MG63 (cell line): ENCODE measurements around the gene CFAP92. TPM values are rescaled to one million over a fixed set of nuclear protein-coding genes. Genes with fewer than 3 reads are reported as not detected.
"Not testable (repeated sequence)": the region's sequence is repeated elsewhere in the genome, so short reads cannot be mapped to it uniquely, and the experiment has no call there.

Source experiments
- DNase-seq: peaks from one replicate; pipeline ENCODE4 v3.0.0-alpha.2; 2020
- H3K27me3 ChIP-seq: fragments of 250-450 bp; sonication (Bioruptor Pico); 2 replicates; pipeline ENCODE4 v1.5.1; 2020; ENCODE audit warnings: mild to moderate bottlenecking, moderate library complexity
- H3K36me3 ChIP-seq: fragments of 250-450 bp; sonication (Bioruptor Pico); 2 replicates; pipeline ENCODE4 v1.5.1; 2020; ENCODE audit warnings: mild to moderate bottlenecking, moderate library complexity
- H3K4me3 ChIP-seq: fragments of 250-450 bp; sonication (Bioruptor Pico); 2 replicates; pipeline ENCODE4 v1.5.1; 2020; ENCODE audit warnings: mild to moderate bottlenecking, moderate library complexity
- H3K9me3 ChIP-seq: fragments of 250-450 bp; sonication (Bioruptor Pico); 2 replicates; pipeline ENCODE4 v1.5.1; 2020; ENCODE audit warnings: mild to moderate bottlenecking, moderate library complexity
- total RNA-seq: library from RNA; depleted of rRNA; stranded (reverse); fragments of >200 nt; shearing (Covaris generic); gene quantifications from 2 replicates; pipeline ENCODE4 v1.2.3, GENCODE V29; 2014; ENCODE audit warnings: low replicate concordance

Gene CFAP92
- total RNA-seq, 1 experiment from 2014 or later, result not detected

DNA sequence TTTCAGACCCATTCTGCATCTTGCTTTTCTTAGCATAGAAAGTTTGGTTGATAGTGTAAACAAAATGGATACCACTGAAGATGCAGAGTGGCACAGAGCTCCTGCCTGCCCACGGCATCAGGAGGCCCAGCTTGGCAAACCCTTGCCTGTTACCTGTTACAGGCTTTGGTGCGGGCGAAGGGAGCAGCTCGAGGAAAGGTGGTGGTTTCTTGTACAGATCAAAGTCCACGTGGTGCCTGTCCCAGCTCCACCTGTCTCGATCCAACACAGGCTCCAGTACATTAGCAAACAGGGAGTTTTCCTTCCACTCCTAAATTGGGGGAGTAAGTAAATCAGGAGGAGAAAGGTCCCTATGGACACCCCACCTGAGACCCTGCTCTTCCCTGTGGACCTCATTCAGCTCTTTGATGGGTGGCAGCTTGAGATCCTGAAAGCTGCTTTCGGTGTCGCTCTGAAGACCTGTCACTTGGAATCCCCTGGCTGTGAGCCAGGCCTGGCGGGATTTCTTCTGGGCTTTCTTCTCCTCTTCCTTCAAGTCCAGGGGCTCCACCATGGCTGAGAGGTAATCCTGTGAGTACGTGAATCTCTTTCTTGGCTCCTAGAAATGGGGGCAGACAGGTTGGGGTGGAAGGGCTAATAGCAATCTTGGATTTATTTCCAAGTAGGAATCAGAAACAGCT lies 78.8 kb downstream of the CFAP92 start:
- DNase-seq, result no peak
- peaks cover 92% of the 10 kb centered on the region for H3K36me3 ChIP-seq

DNA sequence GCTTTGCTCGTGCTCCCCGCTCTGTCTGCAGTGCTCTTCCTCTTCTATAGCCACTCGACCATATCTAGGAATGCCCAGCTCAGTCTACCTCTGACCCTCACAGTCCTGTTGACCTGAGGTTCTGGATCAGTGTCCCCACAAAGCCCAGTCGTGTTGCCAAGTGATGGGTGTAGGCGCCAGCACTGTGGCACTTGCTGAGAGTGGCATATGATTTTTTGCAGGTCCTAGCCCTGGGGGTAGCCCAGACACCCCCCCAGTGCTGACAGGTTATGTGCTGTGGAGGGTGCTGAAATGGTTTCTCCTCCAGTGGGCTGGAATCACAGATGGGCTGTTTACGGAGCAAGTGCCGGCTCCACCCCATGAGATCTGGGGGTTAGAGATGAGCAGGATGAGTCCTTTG lies 82.0 kb downstream of the CFAP92 start:
- no peak for DNase-seq
- Histone ChIP-seq H3K36me3 (peaks cover 91% of the 10 kb centered on the region), H3K9me3 (no peaks in the 10 kb centered on the region), H3K4me3 (no peak overlapping the region), H3K27me3 (no peaks in the 10 kb centered on the region)

More for the DNA sequence above, 78.8 kb downstream of the CFAP92 start:
- Histone ChIP-seq H3K27me3 (no peaks in the 10 kb centered on the region), H3K9me3 (peaks cover 4% of the 10 kb centered on the region), H3K4me3 (no peak overlapping the region)

DNA sequence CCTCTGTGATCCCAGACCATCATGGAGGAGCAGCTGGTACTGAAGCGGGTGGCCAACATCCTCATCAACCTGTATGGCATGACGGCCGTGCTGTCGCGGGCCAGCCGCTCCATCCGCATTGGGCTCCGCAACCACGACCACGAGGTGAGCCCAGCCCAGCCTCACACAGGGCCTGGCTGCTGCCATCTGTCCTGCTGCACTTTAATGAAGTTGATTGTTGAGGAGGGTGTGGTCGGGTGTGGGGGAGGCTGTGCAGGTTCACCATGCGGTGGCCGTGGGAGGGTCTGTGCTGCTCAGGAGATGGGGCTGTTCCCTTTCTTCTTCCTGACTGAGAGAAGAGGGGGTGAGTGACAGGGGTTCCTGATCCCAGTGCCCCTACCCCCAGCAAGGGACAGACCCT lies 83.9 kb downstream of the CFAP92 start:
- no peak for DNase-seq
- H3K36me3 ChIP-seq, result peaks cover 91% of the 10 kb centered on the region
- H3K9me3 ChIP-seq, result no peaks in the 10 kb centered on the region
- H3K4me3 ChIP-seq, result no peak overlapping the region
- no peaks in the 10 kb centered on the region for H3K27me3 ChIP-seq

DNA sequence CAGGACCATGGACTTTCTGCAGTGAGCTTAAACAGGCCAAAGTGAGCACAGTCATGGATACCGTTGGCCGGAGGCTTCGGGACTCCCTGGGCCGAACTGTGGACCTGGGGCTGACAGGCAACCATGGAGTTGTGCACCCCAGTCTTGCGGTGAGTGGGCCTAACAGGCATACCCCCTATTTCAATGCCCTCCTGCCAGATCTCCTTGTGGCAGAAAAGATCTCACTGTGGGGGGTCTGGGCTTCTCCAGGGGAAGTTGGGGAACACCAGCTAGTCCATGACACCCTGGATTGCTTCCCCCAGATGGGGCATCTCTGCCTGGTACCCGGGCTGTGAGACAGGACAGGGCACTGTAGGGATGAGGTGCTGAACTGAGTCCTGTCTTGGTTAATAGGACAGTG lies 84.9 kb downstream of the CFAP92 start:
- H3K4me3 ChIP-seq, result no peak overlapping the region
- no peaks in the 10 kb centered on the region for H3K9me3 ChIP-seq
- peaks cover 91% of the 10 kb centered on the region for H3K36me3 ChIP-seq
- DNase-seq, result no peak
- H3K27me3 ChIP-seq, result no peaks in the 10 kb centered on the region

DNA sequence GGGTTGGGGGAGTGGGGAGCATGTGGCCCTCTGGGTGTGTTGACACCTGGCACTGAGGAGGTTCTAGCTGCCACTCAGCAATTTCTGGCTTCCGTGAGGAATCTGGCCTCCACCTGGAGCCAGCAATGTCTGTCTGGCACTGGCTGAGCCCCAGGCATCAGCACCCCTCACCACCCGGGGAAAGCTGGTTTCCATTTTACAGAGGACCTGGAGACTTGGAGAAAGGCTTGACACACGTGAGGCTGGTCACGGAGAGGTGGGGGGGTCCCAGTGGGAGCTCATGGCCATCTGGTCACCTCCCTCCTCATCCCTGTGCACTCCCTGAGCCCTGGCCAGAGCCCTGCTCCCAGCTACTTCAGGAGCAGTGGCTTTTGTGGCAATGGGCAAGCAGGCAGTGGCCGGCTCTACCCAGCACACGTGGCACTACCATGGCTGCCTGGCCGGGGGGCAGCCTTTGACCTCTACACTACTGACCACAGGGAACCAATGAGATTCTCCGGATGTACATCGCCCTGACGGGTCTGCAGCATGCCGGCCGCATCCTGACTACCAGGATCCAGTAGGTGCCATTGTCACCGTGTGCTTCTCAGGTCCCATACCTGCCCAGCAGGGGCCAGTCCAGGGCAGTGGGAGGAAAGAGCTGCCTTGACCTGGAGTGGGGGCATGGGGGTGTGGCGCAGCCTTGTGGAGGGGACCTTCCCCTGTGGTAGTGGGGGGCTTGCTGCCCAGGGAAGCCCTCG lies 86.0 kb downstream of the CFAP92 start:
- Histone ChIP-seq H3K36me3 (peaks cover 91% of the 10 kb centered on the region), H3K9me3 (no peaks in the 10 kb centered on the region), H3K27me3 (no peaks in the 10 kb centered on the region), H3K4me3 (no peak overlapping the region)
- DNase-seq, result no peak

DNA sequence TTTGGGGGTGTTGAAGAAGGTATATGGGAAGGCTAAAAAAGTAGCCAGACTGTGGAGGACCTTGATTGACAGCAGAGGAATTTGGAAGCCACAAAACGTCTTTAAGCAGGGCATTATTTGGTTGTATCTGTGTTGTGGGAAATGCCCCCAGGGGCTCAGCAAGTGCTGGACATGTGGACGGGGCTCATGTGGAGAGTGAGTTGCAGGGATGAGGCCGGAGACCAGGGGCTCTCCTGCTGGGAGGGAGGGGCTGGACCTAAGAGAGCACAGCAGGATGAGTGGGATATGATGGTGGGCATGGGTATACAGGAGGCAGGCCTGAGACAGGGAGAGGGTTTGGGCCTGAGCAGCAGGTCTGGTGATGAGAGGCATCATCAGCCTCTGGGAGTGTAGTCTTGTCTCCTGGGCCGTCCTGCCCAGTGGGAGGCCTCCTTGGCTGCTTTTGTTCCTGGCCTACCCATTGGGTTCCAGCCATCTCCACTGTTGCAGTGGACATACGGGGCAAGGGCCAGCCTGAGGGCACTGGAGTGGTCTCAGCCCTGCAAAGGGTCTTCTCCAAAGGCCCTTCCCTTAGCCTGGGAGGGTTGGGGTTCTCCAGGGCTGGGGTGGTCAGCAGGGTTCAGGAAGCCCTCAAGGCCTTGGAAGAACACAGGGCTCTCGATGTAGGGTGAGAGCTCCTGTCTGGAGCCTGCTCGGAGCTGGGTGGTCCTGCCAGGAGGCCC lies 86.9 kb downstream of the CFAP92 start:
- H3K9me3 ChIP-seq, result no peaks in the 10 kb centered on the region
- peaks cover 91% of the 10 kb centered on the region for H3K36me3 ChIP-seq
- DNase-seq, result no peak
- no peaks in the 10 kb centered on the region for H3K27me3 ChIP-seq
- no peak overlapping the region for H3K4me3 ChIP-seq

DNA sequence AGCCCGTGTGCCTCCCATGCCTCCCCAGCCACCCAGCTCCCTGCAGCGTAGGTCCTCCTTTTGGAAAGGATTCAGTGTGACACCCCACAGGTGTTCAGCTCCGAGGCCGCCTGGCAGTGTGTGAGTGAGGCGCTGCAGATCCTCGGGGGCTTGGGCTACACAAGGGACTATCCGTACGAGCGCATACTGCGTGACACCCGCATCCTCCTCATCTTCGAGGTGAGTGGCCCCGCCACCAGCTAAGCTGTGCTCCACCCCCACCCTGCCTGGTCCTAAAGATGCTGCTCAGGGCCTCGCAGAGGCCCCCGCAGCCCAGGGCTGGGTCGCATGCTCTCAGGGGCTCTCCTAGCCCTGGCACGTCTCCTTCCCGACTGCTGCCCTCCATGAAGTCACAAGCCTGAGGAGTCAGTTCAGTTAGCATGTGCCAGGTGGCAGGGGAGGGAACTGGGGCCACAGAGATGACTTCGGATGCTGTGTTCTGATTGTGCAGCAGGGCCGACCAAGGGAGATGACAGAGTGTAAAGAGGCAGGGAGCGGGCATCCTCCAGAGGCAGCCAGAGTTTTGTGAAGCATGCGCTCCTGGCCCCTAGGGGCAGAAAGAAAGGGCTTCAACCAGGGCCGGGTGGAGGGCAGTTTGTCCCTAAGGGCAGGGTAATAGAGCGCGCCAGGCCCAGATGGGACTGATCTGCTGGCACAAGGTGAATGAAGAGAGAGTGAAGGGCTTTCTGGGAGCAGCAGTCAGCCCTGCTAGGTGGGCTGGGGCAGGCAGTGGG lies 87.7 kb downstream of the CFAP92 start:
- H3K4me3 ChIP-seq, result no peak overlapping the region
- no peaks in the 10 kb centered on the region for H3K9me3 ChIP-seq
- DNase-seq, result no peak
- H3K36me3 ChIP-seq, result peaks cover 92% of the 10 kb centered on the region
- H3K27me3 ChIP-seq, result no peaks in the 10 kb centered on the region

DNA sequence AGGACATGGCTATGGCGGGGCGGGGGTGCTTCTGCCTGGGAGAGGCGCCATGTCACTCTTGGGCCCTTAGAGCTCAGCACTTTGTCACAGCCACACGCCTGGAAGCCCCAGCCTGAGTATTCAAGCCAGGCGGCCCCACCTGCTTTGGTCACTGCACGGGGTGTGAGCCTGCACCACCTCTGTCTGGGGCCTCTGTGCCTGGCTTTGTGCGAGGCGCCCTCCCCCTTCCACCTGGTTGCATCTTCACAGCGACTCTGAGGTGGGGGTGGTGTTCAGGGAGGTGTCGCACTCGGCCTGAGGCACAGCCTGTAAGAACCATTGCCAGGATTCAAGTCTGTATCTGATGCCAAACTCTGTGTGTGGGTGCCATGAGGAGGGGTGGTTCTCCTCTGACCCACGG lies 90.4 kb downstream of the CFAP92 start:
- no peak for DNase-seq
- Histone ChIP-seq H3K4me3 (no peak overlapping the region), H3K36me3 (peaks cover 96% of the 10 kb centered on the region), H3K27me3 (no peaks in the 10 kb centered on the region), H3K9me3 (no peaks in the 10 kb centered on the region)

DNA sequence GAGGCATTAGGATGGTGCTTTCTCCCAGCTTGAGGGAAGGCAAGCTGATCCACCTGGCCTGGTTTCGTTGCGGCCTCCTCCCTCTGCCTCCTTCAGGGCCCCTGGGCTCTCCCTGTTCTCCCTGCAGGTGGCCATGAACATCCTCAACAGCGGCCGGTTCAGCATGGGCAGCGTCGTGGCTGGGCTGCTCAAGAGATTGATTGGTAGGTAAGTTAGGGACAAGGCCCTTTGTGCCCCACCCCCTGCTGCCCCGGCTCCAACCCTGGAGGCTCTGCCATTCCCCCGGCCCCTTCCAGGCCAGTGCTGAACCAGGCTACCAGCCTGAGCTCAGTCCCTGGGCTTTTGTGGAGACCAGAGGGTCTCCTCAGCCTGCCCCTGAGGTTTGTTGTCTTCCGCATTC lies 91.5 kb downstream of the CFAP92 start:
- no peaks in the 10 kb centered on the region for H3K27me3 ChIP-seq
- H3K36me3 ChIP-seq, result peaks cover 98% of the 10 kb centered on the region
- DNase-seq, result no peak
- no peaks in the 10 kb centered on the region for H3K9me3 ChIP-seq
- H3K4me3 ChIP-seq, result no peak overlapping the region

DNA sequence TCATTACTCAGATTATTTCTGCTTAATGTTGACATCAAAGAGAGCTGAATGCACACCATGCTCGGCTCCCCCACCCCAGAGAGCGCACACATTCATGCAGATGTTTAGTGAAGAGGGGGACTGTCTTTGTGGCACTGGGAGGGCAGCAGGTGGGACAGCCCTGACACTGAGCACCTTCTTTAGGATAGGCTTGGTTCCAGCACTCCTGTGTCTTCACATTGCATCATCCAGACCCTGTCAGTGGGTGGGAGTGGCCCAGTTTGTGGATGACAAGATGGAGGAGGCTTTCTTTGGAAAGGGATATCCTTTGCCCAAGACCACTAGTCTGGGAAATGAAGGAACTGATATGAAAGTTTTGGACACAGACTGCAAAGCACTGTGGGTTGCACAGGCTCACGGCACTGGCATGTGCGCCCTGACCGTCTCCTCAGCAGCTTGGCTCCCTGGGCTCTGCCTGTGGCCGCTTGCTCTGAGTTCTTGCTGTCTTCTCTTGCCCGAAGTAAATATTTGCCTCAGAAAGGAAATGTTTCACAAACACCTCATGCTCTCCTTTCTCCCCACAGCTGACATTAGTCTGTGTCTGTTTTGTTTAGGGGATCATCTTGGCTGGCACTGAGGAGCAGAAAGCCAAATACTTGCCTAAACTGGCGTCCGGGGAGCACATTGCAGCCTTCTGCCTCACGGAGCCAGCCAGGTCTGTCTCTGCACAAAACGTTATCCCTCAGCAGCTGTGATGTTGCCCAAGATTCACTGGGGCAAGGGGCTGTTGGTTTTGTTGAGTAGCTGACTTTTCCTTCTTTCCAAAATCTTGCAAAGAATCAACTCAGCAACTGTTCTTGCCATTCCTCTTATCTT lies 97.8 kb downstream of the CFAP92 start:
- Histone ChIP-seq H3K27me3 (no peaks in the 10 kb centered on the region), H3K9me3 (no peaks in the 10 kb centered on the region), H3K36me3 (peaks cover 73% of the 10 kb centered on the region), H3K4me3 (no peak overlapping the region)
- DNase-seq, result peak; percentile 23

DNA sequence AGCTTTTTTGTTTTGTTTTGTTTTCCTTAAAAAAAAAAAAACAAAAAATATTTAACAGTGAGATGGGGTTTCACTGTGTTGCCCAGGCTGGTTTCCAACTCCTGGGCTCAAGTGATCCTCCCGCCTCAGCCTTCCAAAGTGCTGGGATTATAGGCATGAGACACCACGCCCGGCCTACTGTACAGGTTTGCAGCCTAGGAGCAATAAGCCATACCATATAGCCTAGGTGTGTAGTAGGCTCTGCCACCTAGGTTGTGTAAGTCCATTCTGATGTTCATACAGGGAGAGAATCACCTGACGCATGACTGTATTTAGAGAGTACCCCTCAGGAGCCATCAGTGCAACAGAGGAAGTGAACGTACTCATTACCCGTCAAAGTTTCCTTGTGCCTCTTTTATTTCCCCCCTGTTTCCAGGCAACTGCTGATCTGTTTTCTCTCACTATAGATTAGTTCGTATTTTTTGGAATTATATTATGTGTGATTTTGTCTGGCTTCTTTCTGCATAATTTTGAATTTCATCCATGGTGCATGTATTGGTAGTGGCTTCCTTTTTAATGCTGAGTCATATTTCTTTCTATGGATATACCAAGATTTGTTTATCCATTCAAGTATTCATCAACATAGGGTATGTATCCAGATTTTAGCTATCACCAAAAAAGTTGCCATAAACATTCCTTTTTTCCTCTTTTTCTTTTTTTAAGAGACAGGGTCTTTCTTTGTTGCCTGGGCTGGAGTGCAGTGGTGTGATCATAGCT lies 104.6 kb downstream of the CFAP92 start:
- H3K36me3 ChIP-seq, result peaks cover 59% of the 10 kb centered on the region
- no peaks in the 10 kb centered on the region for H3K27me3 ChIP-seq
- no peak overlapping the region for H3K4me3 ChIP-seq
- DNase-seq, result no peak
- no peaks in the 10 kb centered on the region for H3K9me3 ChIP-seq

DNA sequence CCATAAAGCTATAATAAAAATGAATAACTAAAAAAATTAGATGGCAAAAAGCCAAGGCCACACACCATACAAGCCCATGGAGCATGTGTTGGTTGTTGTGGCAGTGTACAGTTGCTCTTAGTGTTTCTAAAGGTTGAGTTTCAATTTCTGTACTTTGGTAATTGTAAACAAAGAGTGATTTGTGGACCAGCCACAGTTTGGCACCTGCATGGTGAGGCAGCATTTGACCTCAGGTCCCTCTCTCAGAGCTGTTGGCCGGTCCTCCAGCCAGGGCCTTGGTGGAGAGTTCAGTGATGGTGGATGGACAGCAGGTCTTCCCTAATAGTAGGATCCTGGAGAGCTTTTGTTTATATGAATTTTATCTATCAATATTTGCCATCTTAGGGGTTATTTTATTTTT lies 108.9 kb downstream of the CFAP92 start:
- Histone ChIP-seq H3K9me3 (no peaks in the 10 kb centered on the region), H3K36me3 (peaks cover 67% of the 10 kb centered on the region), H3K27me3 (no peaks in the 10 kb centered on the region), H3K4me3 (no peak overlapping the region)
- DNase-seq, result no peak

DNA sequence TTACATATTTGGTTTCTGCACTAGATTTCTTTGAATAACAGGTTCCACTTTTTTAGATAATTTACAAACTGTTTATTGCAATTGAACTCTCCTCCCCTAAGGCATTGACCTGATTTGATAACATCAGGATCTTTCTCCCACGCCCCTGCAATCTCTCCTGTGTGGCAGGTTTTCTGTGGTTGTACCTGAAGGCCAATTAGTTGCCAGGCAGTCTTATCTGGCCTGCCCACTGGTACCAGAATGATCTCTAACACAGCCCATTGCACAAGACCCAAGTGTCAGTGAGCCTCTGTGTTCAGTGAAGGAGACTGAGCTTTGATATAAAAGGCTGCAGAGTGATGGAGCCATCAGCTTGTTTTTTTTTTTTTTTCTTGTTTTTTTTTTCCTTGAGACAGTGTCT lies 111.2 kb downstream of the CFAP92 start:
- DNase-seq, result no peak
- H3K4me3 ChIP-seq, result no peak overlapping the region
- H3K9me3 ChIP-seq, result no peaks in the 10 kb centered on the region
- no peaks in the 10 kb centered on the region for H3K27me3 ChIP-seq
- peaks cover 53% of the 10 kb centered on the region for H3K36me3 ChIP-seq

DNA sequence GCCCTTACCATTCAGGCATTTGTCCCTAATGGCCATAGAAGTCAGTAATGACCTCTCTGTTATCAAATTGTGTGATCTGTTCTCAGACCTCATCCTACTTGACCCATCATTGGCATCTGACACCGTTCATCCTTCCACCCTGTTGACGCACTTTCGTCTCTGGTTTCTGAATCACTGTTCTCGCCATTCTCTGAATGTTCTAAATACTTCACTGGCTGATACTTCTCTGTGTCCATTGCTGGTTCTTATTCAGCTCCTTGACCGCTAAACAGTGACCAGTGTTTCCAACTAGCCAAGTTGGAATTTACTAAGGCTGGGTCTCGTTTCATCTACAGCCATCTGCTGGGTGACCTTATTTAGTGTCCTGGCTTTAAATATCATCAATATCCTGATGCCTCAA lies 112.3 kb downstream of the CFAP92 start:
- Histone ChIP-seq H3K36me3 (peaks cover 49% of the 10 kb centered on the region), H3K4me3 (no peak overlapping the region), H3K9me3 (no peaks in the 10 kb centered on the region), H3K27me3 (no peaks in the 10 kb centered on the region)
- no peak for DNase-seq

DNA sequence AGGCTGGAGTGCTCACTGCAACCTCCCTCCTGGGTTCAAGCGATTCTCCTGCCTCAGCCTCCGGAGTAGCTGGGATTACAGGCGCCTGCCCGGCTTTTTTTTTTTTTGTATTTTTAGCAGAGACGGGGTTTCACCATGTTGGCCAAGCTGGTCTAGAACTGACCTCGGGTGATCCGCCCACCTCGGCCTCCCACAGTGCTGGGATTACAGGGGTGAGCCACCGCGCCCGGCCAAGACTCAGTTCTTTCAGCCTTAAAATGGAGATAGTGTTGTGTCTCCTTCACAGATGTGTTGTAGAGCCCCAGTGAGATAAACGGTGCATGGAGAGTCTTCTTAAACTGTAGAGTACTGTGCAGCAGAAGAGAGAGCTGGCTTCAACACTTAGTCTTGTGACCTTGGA lies 113.4 kb downstream of the CFAP92 start:
- Histone ChIP-seq H3K4me3 (peak overlapping the region; percentile 98), H3K36me3 (peaks cover 41% of the 10 kb centered on the region)
- not testable (repeated sequence) for DNase-seq, H3K27me3 ChIP-seq, H3K9me3 ChIP-seq
